Measurements from ENCODE around the gene TMEM176B.

GRCh38 chr7:150814328-150815001 lies 14.3 kb upstream of the TMEM176B start:
- TF ChIP-seq CTCF (IDR thresholded peaks at IDR 0.05; ENCODE audit: borderline replicate concordance, extremely low read depth, low read length, poor library complexity, severe bottlenecking) (no peak), EZH2 (IDR thresholded peaks at IDR 0.05; ENCODE audit: borderline replicate concordance, low read depth, low read length, severe bottlenecking) (no peak)
